ENCODE measurements around the gene ARHGAP26.

ARHGAP26 gene

GRCh38 chr5:143265995-143266394 lies 495.8 kb downstream of the ARHGAP26 start:
- no peak for DNase-seq

GRCh38 chr5:143267186-143267585 lies 497.0 kb downstream of the ARHGAP26 start:
- DNase-seq: no peak

GRCh38 chr5:143268388-143268787 lies 498.2 kb downstream of the ARHGAP26 start:
- no peak for DNase-seq

GRCh38 chr5:143271431-143271830 lies 501.3 kb downstream of the ARHGAP26 start:
- DNase-seq: no peak

- DNase-seq: no peak
Observed at GRCh38 chr5:143274952-143275351, 504.8 kb downstream of the ARHGAP26 start.

- no peak for DNase-seq
Observed at GRCh38 chr5:143275512-143276363, 505.6 kb downstream of the ARHGAP26 start.

GRCh38 chr5:143277536-143277935 lies 507.4 kb downstream of the ARHGAP26 start:
- DNase-seq: no peak

Data from NCI-H226 (cell line).